GM23338 (cell line): ENCODE measurements around the gene ZNF74. TPM values are rescaled to one million over a fixed set of nuclear protein-coding genes. Genes with fewer than 3 reads are reported as not detected.

Source experiments
- ATAC-seq: fragments of 200-7000 bp; cut with Tn5 transposase; 3 replicates; pipeline ENCODE4 v1.9.1; 2020
- DNase-seq: peaks from one replicate; pipeline ENCODE4 v3.0.0-alpha.2; 2015; ENCODE audit warnings: low spot score
- H2AFZ ChIP-seq: fragments of 200-600 bp; sonication (generic); 2 replicates; pipeline ENCODE4 v1.8.0; 2016; ENCODE audit warnings: antibody characterized with exemption, mild to moderate bottlenecking, moderate library complexity
- H3F3A ChIP-seq: fragments of 200-600 bp; sonication (generic); replicated peaks from 2 replicates; pipeline ENCODE4 v1.8.0; 2017; ENCODE audit warnings: antibody characterized with exemption, mixed run types, low read depth
- H3K27ac ChIP-seq: fragments of 200-600 bp; sonication (generic); 2 replicates; pipeline ENCODE4 v1.6.1; 2016; ENCODE audit warnings: low read depth
- H3K27me3 ChIP-seq: fragments of 200-600 bp; sonication (generic); 2 replicates; pipeline ENCODE4 v1.8.0; 2016; ENCODE audit warnings: mild to moderate bottlenecking, mixed run types, moderate library complexity; ENCODE audit not compliant: insufficient read depth
- H3K36me3 ChIP-seq: fragments of 200-600 bp; sonication (generic); 2 replicates; pipeline ENCODE4 v1.8.0; 2016; ENCODE audit warnings: mild to moderate bottlenecking; ENCODE audit not compliant: insufficient read depth
- H3K4me1 ChIP-seq: fragments of 200-600 bp; sonication (generic); 2 replicates; pipeline ENCODE4 v1.8.0; 2016; ENCODE audit warnings: mild to moderate bottlenecking, moderate library complexity; ENCODE audit not compliant: insufficient read depth
- H3K4me2 ChIP-seq: fragments of 200-600 bp; sonication (generic); 2 replicates; pipeline ENCODE4 v1.7.1; 2017; ENCODE audit warnings: mixed run types
- H3K4me3 ChIP-seq: fragments of 200-600 bp; sonication (generic); 2 replicates; pipeline ENCODE4 v1.6.1; 2016; ENCODE audit warnings: mixed run types
- H3K79me2 ChIP-seq: fragments of 200-600 bp; sonication (generic); replicated peaks from 2 replicates; pipeline ENCODE4 v1.8.0; 2017; ENCODE audit warnings: mild to moderate bottlenecking; ENCODE audit not compliant: insufficient read depth
- H3K9me2 ChIP-seq: fragments of 200-600 bp; sonication (generic); 2 replicates; pipeline ENCODE4 v1.8.0; 2017; ENCODE audit not compliant: insufficient read depth
- H4K20me1 ChIP-seq: fragments of 200-600 bp; sonication (generic); replicated peaks from 2 replicates; pipeline ENCODE4 v1.8.0; 2017; ENCODE audit warnings: mild to moderate bottlenecking; ENCODE audit not compliant: insufficient read depth
- H3K27ac Mint-ChIP-seq: 2 replicates; pipeline ENCODE4 v1.8.0; 2020; ENCODE audit warnings: inconsistent platforms, mild to moderate bottlenecking, moderate library complexity, mixed read lengths
- H3K27me3 Mint-ChIP-seq: 3 replicates; pipeline ENCODE4 v1.8.0; 2022; ENCODE audit warnings: low read depth, mild to moderate bottlenecking, moderate library complexity, mixed read lengths, inconsistent platforms; ENCODE audit not compliant: insufficient read depth, poor library complexity
- H3K36me3 Mint-ChIP-seq: 3 replicates; pipeline ENCODE4 v1.8.0; 2021; ENCODE audit warnings: low read depth, mild to moderate bottlenecking, inconsistent platforms, moderate library complexity, mixed read lengths
- H3K4me1 Mint-ChIP-seq: 3 replicates; pipeline ENCODE4 v1.8.0; 2020; ENCODE audit warnings: mild to moderate bottlenecking, inconsistent platforms, mixed read lengths
- H3K4me3 Mint-ChIP-seq: 3 replicates; pipeline ENCODE4 v1.8.0; 2021; ENCODE audit warnings: moderate library complexity, mild to moderate bottlenecking, inconsistent platforms, mixed read lengths
- H3K9me3 Mint-ChIP-seq: 3 replicates; pipeline ENCODE4 v1.8.0; 2020; ENCODE audit warnings: moderate library complexity, mild to moderate bottlenecking, inconsistent platforms, mixed read lengths
- CREB1 ChIP-seq: fragments of 250-450 bp; sonication (Bioruptor Pico); IDR thresholded peaks from 2 replicates; pipeline ENCODE4 v1.5.0; 2020; ENCODE audit warnings: low read depth, mild to moderate bottlenecking, moderate library complexity
- EZH2 ChIP-seq: fragments of 200-600 bp; sonication (generic); IDR thresholded peaks from one replicate; pipeline ENCODE4 v1.8.0; 2017; ENCODE audit warnings: antibody characterized with exemption, mild to moderate bottlenecking, low read depth; ENCODE audit not compliant: unreplicated experiment
- EZH2phosphoT487 ChIP-seq: fragments of 200-600 bp; sonication (generic); IDR thresholded peaks from one replicate; pipeline ENCODE4 v1.8.1; 2018; ENCODE audit warnings: antibody characterized with exemption; ENCODE audit not compliant: unreplicated experiment
- JUNB ChIP-seq: IDR thresholded peaks from one replicate; pipeline ENCODE4 v1.6.1; 2016; ENCODE audit warnings: antibody characterized with exemption; ENCODE audit not compliant: unreplicated experiment
- NANOG ChIP-seq: IDR thresholded peaks from 2 replicates; pipeline ENCODE4 v1.6.1; 2016; ENCODE audit warnings: antibody characterized with exemption, borderline replicate concordance
- POLR2AphosphoS5 ChIP-seq: IDR thresholded peaks from 2 replicates; pipeline ENCODE4 v1.6.1; 2016; ENCODE audit warnings: antibody characterized with exemption, low read depth
- REST ChIP-seq: IDR thresholded peaks from one replicate; pipeline ENCODE4 v1.6.1; 2018; ENCODE audit warnings: antibody characterized with exemption; ENCODE audit not compliant: unreplicated experiment
- STAT1 ChIP-seq: IDR thresholded peaks from one replicate; pipeline ENCODE4 v1.6.1; 2016; ENCODE audit warnings: antibody characterized with exemption; ENCODE audit not compliant: unreplicated experiment
- ZNF114 ChIP-seq: fragments of 250-450 bp; sonication (Bioruptor Pico); IDR thresholded peaks from 2 replicates; pipeline ENCODE4 v1.5.0; 2020; ENCODE audit warnings: mild to moderate bottlenecking, moderate library complexity
- ZNF331 ChIP-seq: fragments of 250-450 bp; sonication (Bioruptor Pico); IDR thresholded peaks from 2 replicates; pipeline ENCODE4 v1.5.0; 2020; ENCODE audit warnings: low read depth, mild to moderate bottlenecking, moderate library complexity
- polyA plus RNA-seq: library from polyadenylated mRNA; unstranded; fragments of >200 nt; fragmentation: Nextera tagmentation; extraction: Ambion mirVana; gene quantifications from 2 replicates; pipeline ENCODE4 v1.2.1, GENCODE V29; 2016
- total RNA-seq: library from RNA; depleted of rRNA; stranded (reverse); fragments of >200 nt; shearing (Covaris generic); gene quantifications from 2 replicates; pipeline ENCODE4 v1.2.3, GENCODE V29; 2014
- TF ChIP-seq, protein P1 (sequence below): IDR thresholded peaks from 2 replicates; pipeline ENCODE4 v1.6.1; 2016; ENCODE audit warnings: antibody characterized with exemption
- TF ChIP-seq, protein P2 (sequence below): fragments of 250-450 bp; sonication (Bioruptor Pico); IDR thresholded peaks from 2 replicates; pipeline ENCODE4 v1.5.0; 2020; ENCODE audit warnings: mild to moderate bottlenecking, moderate library complexity
- TF ChIP-seq, protein P3 (sequence below), 2 experiments: fragments of 200-600 bp in 1 of 2; sonication (generic) in 1 of 2; conservative IDR thresholded peaks; 2 replicates each; pipeline versions ENCODE4 v1.5.1 to v1.6.1; 2016 to 2017; ENCODE audit warnings: antibody characterized with exemption in 2 of 2, low read depth in 2 of 2, mild to moderate bottlenecking in 2 of 2, moderate library complexity in 1 of 2

Gene ZNF74
- total and polyA plus RNA-seq, 2 experiments from 2014 or later: 16.1 to 94.0 TPM

DNA sequence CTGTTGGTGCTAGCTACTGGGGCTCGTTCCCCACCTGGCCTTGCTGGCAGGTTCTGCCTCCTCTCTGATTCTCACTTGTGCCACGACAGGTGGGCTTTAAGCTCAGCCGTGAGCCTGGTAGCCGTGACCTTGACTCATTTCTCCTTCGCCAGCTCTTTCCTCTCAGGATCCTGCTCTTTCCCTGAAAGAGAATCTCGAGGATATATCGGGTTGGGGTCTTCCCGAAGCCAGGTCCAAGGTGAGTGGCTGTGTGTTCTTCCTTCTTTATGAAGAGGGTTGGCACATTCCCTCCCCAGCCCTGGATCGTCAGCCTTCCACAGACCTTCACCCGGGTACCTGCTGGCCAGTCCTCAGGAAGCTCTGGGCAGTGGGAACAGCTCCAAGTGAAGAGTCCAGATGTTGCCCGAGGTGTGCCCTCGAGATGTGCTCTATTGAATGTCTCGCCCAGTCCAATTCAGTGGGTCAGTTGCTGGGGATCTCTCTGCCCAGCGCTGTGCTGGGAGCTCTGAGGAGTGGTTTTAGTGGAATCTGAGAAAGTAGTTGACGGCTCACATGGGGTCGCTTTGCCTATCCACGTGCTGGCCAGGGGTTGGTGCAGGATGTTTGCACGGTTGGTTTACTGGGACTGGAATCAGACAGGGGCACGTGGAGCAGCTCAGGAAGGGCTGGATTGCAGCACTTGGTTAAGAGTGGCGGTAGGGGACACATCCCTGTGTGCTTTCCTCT lies 1.4 kb downstream of the ZNF74 start:
- H3F3A ChIP-seq: no peaks in the 10 kb centered on the region; the same call in 1 of the 2 replicates
- H3K4me3 ChIP-seq: peak overlapping the region; percentile 94
- TF ChIP-seq, protein P1, sequence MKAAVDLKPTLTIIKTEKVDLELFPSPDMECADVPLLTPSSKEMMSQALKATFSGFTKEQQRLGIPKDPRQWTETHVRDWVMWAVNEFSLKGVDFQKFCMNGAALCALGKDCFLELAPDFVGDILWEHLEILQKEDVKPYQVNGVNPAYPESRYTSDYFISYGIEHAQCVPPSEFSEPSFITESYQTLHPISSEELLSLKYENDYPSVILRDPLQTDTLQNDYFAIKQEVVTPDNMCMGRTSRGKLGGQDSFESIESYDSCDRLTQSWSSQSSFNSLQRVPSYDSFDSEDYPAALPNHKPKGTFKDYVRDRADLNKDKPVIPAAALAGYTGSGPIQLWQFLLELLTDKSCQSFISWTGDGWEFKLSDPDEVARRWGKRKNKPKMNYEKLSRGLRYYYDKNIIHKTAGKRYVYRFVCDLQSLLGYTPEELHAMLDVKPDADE: no peak
- TF ChIP-seq ZNF114: no peak
- TF ChIP-seq EZH2: no peak
- TF ChIP-seq, protein P2, sequence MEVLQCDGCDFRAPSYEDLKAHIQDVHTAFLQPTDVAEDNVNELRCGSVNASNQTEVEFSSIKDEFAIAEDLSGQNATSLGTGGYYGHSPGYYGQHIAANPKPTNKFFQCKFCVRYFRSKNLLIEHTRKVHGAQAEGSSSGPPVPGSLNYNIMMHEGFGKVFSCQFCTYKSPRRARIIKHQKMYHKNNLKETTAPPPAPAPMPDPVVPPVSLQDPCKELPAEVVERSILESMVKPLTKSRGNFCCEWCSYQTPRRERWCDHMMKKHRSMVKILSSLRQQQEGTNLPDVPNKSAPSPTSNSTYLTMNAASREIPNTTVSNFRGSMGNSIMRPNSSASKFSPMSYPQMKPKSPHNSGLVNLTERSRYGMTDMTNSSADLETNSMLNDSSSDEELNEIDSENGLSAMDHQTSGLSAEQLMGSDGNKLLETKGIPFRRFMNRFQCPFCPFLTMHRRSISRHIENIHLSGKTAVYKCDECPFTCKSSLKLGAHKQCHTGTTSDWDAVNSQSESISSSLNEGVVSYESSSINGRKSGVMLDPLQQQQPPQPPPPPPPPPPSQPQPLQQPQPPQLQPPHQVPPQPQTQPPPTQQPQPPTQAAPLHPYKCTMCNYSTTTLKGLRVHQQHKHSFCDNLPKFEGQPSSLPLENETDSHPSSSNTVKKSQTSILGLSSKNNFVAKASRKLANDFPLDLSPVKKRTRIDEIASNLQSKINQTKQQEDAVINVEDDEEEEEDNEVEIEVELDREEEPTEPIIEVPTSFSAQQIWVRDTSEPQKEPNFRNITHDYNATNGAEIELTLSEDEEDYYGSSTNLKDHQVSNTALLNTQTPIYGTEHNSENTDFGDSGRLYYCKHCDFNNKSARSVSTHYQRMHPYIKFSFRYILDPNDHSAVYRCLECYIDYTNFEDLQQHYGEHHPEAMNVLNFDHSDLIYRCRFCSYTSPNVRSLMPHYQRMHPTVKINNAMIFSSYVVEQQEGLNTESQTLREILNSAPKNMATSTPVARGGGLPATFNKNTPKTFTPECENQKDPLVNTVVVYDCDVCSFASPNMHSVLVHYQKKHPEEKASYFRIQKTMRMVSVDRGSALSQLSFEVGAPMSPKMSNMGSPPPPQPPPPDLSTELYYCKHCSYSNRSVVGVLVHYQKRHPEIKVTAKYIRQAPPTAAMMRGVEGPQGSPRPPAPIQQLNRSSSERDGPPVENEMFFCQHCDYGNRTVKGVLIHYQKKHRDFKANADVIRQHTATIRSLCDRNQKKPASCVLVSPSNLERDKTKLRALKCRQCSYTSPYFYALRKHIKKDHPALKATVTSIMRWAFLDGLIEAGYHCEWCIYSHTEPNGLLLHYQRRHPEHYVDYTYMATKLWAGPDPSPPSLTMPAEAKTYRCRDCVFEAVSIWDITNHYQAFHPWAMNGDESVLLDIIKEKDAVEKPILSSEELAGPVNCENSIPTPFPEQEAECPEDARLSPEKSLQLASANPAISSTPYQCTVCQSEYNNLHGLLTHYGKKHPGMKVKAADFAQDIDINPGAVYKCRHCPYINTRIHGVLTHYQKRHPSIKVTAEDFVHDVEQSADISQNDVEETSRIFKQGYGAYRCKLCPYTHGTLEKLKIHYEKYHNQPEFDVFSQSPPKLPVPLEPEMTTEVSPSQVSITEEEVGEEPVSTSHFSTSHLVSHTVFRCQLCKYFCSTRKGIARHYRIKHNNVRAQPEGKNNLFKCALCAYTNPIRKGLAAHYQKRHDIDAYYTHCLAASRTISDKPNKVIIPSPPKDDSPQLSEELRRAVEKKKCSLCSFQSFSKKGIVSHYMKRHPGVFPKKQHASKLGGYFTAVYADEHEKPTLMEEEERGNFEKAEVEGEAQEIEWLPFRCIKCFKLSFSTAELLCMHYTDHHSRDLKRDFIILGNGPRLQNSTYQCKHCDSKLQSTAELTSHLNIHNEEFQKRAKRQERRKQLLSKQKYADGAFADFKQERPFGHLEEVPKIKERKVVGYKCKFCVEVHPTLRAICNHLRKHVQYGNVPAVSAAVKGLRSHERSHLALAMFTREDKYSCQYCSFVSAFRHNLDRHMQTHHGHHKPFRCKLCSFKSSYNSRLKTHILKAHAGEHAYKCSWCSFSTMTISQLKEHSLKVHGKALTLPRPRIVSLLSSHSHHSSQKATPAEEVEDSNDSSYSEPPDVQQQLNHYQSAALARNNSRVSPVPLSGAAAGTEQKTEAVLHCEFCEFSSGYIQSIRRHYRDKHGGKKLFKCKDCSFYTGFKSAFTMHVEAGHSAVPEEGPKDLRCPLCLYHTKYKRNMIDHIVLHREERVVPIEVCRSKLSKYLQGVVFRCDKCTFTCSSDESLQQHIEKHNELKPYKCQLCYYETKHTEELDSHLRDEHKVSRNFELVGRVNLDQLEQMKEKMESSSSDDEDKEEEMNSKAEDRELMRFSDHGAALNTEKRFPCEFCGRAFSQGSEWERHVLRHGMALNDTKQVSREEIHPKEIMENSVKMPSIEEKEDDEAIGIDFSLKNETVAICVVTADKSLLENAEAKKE (CRISPR knock-in tag): no peak
- no peak for TF ChIP-seq JUNB
- TF ChIP-seq EZH2phosphoT487: no peak
- TF ChIP-seq REST: no peak
- no peak for TF ChIP-seq ZNF331 (CRISPR knock-in tag)
- TF ChIP-seq STAT1: no peak
- TF ChIP-seq CREB1 (CRISPR knock-in tag): no peak
- TF ChIP-seq, protein P3, sequence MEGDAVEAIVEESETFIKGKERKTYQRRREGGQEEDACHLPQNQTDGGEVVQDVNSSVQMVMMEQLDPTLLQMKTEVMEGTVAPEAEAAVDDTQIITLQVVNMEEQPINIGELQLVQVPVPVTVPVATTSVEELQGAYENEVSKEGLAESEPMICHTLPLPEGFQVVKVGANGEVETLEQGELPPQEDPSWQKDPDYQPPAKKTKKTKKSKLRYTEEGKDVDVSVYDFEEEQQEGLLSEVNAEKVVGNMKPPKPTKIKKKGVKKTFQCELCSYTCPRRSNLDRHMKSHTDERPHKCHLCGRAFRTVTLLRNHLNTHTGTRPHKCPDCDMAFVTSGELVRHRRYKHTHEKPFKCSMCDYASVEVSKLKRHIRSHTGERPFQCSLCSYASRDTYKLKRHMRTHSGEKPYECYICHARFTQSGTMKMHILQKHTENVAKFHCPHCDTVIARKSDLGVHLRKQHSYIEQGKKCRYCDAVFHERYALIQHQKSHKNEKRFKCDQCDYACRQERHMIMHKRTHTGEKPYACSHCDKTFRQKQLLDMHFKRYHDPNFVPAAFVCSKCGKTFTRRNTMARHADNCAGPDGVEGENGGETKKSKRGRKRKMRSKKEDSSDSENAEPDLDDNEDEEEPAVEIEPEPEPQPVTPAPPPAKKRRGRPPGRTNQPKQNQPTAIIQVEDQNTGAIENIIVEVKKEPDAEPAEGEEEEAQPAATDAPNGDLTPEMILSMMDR (conservative IDR thresholded peaks at IDR 0.05; ENCODE audit: low read depth in 2 of 2): no peak
- TF ChIP-seq NANOG: no peak
- no peak for TF ChIP-seq POLR2AphosphoS5
- no peaks in the 10 kb centered on the region; the same call in 2 of the 3 replicates for H3K9me3 Mint-ChIP-seq
- H3K9me2 ChIP-seq: no peaks in the 10 kb centered on the region
- H3K4me3 Mint-ChIP-seq: peak overlapping the region; percentile 89
- peak overlapping the region; percentile 84 for H3K4me2 ChIP-seq
- H3K36me3 ChIP-seq: no peaks in the 10 kb centered on the region
- no peak overlapping the region for H3K27ac ChIP-seq
- peaks cover 11% of the 10 kb centered on the region for H3K36me3 Mint-ChIP-seq
- no peak overlapping the region for H2AFZ ChIP-seq
- peaks cover 19% of the 10 kb centered on the region for H3K4me1 ChIP-seq
- peaks cover 30% of the 10 kb centered on the region for H3K4me1 Mint-ChIP-seq
- H3K27me3 Mint-ChIP-seq: peaks cover 7% of the 10 kb centered on the region
- ATAC-seq (no peak), DNase-seq (no peak)
- no peaks in the 10 kb centered on the region for H3K27me3 ChIP-seq
- H4K20me1 ChIP-seq: peaks cover 33% of the 10 kb centered on the region
- H3K27ac Mint-ChIP-seq: no peak overlapping the region
- H3K79me2 ChIP-seq: peaks cover 60% of the 10 kb centered on the region
